Endometrial microvascular endothelial cells (primary cell): ENCODE data around the gene LNX1. TPM values are rescaled to one million over a fixed set of nuclear protein-coding genes. Genes with fewer than 3 reads are reported as not detected.

ENCODE experiments used
- in situ Hi-C: cut with HindIII; loops from 2 replicates; pipeline ENCODE4 v1.10.0; 2017; ENCODE audit warnings: low sequenced_read_pairs, low pct_unique_long_range_greater_than_20kb; ENCODE audit errors: inconsistent ontology term
- total RNA-seq: library from RNA; depleted of rRNA; stranded (reverse); fragments of >200 nt; gene quantifications from one replicate; pipeline ENCODE4 v1.2.3, GENCODE V29; 2015; ENCODE audit errors: inconsistent ontology term

The LNX1 gene
- total RNA-seq, 1 donor from 2014 or later = 4.1 TPM

DNA sequence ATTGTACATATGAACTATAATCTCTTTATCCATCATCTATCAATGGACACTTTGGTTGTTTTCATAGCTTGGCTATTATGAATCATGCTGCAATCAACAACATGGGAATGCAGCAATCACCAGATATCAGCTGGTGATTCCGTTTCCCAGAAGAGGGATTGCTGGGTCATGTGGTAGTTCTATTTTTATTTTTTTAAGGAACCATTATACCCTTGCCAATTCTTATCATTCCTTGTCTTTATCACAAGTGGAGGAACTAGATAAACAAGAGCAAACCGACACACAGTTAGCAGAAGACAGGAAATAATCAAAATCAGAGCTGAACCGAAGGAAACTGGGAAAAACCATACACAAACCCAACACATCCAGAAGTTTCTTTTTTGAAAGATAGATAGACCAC is 14.5 kb upstream of the LNX1 start:
- in situ Hi-C loops = no loop called here

- in situ Hi-C loops = no loop called here
Observed at GRCh38 chr4:53602390-53602789, 11.1 kb upstream of the LNX1 start.

DNA sequence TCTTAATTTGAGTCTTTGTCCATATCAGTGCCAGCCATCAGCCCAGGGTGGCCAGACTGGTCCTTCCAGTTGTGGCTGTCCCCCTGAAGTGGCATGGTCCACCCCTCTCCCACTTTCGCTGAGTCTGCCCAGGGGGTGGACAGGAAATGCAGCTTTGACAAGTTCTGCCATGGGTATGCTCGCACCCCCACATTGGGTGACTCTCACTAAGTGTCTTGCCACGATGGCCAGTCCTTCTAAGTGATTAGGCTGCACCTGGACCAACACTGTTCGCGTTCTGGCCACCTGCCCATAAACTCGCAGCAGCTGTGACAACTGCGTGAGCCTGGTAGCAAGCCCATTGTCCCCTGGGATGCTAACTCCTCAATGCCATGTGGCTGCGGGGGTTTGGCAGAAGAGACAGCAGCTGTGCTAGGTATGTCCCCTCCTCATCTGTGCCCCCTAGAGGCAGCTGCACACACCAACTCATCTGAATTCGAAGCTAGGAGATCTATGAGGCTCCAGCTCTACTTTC is 10.0 kb upstream of the LNX1 start:
- in situ Hi-C loops = no loop called here

- in situ Hi-C loops = no loop called here
Observed at GRCh38 chr4:53599632-53600031, 8.3 kb upstream of the LNX1 start.

DNA sequence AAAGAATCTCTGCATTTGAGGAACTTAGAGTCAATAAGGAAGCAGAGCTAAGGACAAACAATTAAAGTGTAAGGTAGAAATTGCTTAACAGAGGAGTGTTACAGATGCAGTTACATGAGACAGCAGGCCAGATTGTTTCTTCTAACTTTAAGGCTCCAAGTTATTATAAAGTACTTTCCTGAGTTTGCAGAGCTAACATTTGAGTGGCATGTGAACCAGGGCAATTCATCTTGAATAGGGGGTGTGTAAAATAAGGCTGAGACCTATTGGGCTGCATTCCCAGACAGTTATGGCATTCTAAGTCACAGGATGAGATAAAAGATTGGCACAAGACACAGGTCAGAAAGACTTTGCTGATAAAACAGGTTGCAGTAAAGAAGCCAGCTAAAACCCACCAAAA is 7.6 kb upstream of the LNX1 start:
- in situ Hi-C loops = no loop called here

DNA sequence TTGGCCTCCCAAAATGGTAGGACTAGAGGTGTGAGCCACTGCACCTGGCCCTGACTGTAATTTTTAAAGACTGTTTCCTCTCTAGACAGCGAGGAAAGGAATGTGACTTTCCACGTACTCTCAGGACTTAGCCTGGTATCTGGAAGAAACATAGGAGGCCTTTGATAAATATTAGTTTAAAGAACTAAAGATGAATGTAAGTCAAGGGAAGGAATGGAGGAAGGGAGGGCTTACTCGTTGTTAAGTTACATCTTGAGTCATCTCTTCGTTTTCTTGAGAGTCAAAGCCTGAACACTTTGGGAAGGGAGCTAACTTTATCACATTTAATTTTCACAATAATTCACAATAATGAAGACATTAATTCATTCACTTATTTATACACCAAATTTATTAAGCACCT is 7.2 kb upstream of the LNX1 start:
- in situ Hi-C loops = no loop called here

DNA sequence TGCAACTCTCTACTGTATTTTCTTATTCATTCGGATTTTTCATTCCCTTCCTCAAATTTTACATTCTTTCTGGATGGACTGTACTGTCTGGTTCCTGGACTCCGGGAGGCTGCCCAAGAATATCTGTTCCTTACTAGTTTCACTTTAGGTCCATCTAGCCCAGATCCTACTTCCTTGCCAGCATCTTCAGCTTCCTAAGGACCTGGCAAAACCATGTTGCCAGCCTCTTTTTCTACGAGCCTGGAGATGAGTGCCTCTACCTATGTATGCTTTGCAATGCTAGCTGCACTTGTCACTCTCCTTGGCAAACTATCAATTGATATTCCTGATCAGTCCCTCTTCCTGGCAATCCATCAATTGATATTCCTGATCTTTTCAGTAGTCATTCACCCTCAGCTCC is 5.6 kb upstream of the LNX1 start:
- in situ Hi-C loops = no loop called here

DNA sequence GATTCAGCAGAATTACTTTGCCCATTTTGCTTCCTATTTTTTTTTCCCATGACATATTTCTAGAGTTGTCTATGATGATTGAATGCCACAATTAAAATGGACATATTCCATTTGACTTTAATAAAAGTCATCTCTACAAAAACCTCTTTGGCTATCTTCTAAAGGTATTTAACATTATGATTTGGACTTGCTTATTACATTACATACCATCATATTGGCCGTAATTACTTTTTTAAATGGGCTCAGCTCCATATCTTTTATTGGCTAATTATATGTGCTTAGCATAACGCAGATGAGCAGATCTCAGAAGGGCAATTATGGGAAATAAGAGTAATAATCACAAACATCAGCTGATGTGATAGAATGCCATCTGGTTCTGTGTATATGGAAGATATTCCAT is 4.5 kb upstream of the LNX1 start:
- in situ Hi-C loops = no loop called here

DNA sequence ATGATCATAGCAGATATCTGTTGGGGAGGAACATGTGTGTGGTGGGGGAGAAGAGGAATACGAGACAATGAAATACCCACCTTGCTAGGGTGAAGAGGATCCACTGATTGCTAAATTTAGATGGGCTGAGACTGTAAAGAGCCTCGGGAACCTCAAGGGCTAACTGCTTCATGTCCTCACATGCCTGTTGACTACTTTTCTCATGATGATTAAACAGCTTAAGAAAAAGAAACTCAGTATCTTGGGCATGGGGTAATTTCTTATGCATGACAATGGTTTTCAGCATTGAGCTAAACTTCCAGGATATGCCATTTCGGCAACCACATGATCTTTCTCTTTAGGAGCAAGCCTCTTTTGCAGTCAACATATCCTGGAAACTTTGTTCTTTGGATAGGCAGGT is 3.9 kb upstream of the LNX1 start:
- in situ Hi-C loops = no loop called here

DNA sequence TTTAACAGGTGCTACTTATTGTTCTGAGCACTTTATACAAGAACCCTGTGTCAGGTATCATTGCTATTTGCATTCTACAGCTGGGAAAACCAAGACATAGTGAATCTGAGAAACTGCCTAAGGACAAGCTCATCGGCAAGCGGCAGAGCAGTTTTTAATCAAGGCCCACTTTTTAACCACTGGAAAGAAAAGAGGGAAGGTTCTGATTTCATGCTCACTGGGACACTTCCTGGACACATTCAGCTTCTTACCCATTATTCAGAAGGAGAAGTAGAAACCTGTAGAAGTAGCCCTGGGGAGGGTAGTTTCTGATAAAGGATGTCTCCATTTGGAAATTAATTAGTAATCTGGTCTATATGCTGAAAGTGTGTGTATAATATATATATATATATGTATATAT is 2.5 kb upstream of the LNX1 start:
- in situ Hi-C loops = no loop called here

DNA sequence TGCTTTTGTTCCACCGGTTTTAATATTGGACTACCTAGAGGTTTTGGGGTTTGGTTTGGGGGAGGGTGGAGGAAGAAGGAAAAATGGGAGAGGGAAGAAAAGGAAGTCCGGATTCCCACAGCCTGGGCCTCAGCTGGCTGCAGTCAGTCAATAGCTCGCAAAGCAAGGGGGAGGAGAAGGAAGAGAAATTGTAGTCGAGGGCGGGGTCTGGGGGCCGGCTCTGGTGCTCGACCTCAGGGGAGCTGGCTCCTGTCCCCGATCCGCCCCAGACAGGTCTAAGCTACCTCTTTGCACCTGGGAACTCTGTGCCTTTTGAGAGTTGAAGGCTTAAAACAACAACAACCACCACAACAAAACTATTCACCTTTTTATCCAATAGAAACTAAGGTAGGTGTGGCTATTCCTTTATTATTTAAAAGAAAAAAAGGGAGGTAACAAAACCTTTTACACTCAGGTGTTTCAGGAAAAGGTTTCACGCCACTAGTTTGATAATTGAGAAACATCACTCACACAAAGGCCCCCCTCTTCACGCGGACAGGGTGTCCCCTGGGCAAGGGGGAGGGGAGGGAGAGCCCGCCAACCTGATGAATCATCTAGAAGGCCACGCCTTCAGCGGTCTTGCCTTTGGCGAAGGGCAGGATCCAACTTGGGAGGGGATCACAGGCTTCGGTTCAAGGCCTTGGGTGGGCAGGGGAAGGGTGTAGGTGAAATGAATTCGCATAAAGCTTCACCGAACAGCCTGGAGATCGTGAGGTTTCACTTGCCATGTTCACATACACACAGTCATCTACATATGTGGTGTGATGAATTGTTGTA is 1.6 kb upstream of the LNX1 start:
- in situ Hi-C loops = no loop called here

DNA sequence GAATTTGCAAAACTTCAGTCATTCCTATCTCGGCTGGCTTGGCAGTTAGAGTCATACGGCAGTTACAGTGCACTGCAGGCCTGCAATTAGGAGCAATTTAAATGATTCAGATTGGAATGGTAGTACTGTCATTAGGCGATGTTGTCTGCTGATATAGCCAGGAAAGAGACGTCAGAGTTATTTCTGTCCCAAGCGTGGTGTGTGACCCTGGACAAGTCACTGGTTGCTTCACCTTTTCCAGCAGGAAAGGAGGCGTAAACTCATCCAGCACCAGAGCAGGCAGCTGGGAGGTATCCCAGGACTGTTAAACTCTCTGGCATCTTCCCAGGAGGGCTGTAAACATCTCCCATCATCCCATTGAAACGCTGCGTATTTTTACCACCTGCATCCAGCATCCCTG is 836 bp upstream of the LNX1 start:
- in situ Hi-C loops = no loop called here

- in situ Hi-C loops = no loop called here
Observed at GRCh38 chr4:53590187-53590586, 1.1 kb downstream of the LNX1 start.

DNA sequence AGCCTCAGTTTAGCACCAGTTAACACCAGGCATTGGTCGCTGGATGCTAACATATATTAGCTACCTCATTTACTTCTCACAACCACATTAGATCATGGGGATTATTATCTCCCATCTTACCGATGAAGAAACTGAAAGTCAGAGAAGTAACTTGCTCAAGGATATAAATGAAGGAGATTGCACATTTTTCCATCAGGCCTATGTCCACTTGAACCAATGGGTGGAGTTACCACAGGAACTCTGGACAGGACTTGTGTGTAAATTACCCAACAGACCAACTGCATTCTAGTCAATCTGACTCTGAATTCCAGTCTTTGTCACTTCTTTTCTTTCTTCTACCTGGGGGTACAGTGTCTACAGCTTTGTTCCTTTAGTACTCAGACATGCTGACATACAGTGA is 1.8 kb downstream of the LNX1 start:
- in situ Hi-C loops = no loop called here

- in situ Hi-C loops = no loop called here
Observed at GRCh38 chr4:53587135-53587534, 4.2 kb downstream of the LNX1 start.

- in situ Hi-C loops = no loop called here
Observed at GRCh38 chr4:53586121-53586816, 5.0 kb downstream of the LNX1 start.

GRCh38 chr4:53584658-53585057 is 6.6 kb downstream of the LNX1 start:
- in situ Hi-C loops = no loop called here

- in situ Hi-C loops = no loop called here
Observed at GRCh38 chr4:53583513-53583912, 7.8 kb downstream of the LNX1 start.

DNA sequence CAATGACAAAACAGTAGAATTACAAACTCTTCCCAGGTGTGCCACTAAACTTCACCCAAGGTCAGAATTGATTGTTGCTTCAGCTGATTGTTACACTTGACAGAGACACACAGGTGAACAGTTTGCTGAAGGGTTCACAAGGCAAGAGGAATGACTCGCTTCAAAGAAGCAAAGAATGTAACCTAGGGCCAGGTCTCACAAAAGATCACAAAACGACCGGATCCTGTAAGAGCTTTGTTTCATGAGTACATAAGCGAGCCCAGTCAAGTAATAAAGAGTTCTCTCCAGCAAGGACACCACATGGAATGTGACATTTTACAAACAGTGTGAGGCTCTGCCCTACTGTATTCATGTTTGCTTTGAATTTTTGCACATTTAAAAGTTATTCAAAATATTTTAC is 9.1 kb downstream of the LNX1 start:
- in situ Hi-C loops = no loop called here

GRCh38 chr4:53580274-53580673 is 11.0 kb downstream of the LNX1 start:
- in situ Hi-C loops = no loop called here
